Mucosa of descending colon (tissue), 3 donors: ENCODE results near the gene ATP1B3. TPM values are rescaled to one million over a fixed set of nuclear protein-coding genes. Genes with fewer than 3 reads are reported as not detected.
"Not testable (repeated sequence)": the region's sequence is repeated elsewhere in the genome, so short reads cannot be mapped to it uniquely, and the experiment has no call there.

Source experiments
- ATAC-seq: fragments of 200-7000 bp; cut with Tn5 transposase; one replicate; pipeline ENCODE4 v1.9.1; 2020; ENCODE audit warnings: mild to moderate bottlenecking, moderate library complexity
- DNase-seq, 3 donors: peaks; one replicate each; pipeline ENCODE4 v3.0.0-alpha.2; 2020
- H3K36me3 ChIP-seq: fragments of 200-600 bp; one replicate; pipeline ENCODE4 v1.8.0; 2021; ENCODE audit warnings: low read depth, mild to moderate bottlenecking
- H3K4me1 ChIP-seq: fragments of 200-600 bp; one replicate; pipeline ENCODE4 v1.8.0; 2021; ENCODE audit warnings: low read depth, mild to moderate bottlenecking
- H3K4me3 ChIP-seq: fragments of 200-600 bp; one replicate; pipeline ENCODE4 v1.8.0; 2021; ENCODE audit warnings: mild to moderate bottlenecking
- H3K9me3 ChIP-seq: fragments of 200-600 bp; one replicate; pipeline ENCODE4 v1.8.0; 2021; ENCODE audit warnings: mild to moderate bottlenecking
- CTCF ChIP-seq: fragments of 200-600 bp; IDR thresholded peaks from one replicate; pipeline ENCODE4 v1.8.0; 2022; ENCODE audit warnings: antibody characterized with exemption, mild to moderate bottlenecking
- intact Hi-C, 2 donors: fragments of 100-400 bp; cut with DNase I in 1 of 2; cut with micrococcal nuclease in 1 of 2; formaldehyde crosslinking; loops; one replicate each; pipeline versions ENCODE4 v1.11.0 to v1.11.1; 2022; cut with DNase I, micrococcal nuclease
- total RNA-seq, 3 donors: library from RNA; stranded (reverse); fragmentation: NEBNext Ultra II Directional in 2 of 3; extraction: Animal tissue kit (Norgen Biotek cat#: 25700) in 2 of 3; gene quantifications; one replicate each; pipeline versions ENCODE4 v1.2.1 to v1.2.4, GENCODE V29; 2021 to 2023
- donor health status: DM: no; HTN: no; CAD: no; lungs with moderate emphysema.
- donor health status: DM: no; HTN: no; CAD: no.
- donor health status: DM: no; HTN: yes; CAD: no.

Gene ATP1B3
- total RNA-seq, 3 donors from 2014 or later = 266 to 466 (median 330) TPM

- intact Hi-C loops = no loop called here
- peaks cover 4% of the 10 kb centered on the region for H3K4me1 ChIP-seq
- H3K4me3 ChIP-seq = no peak overlapping the region
- peak; percentile 84 for ATAC-seq
- no peaks in the 10 kb centered on the region for H3K9me3 ChIP-seq
- DNase-seq = peak in 2 of 3 donors; percentile 42 to 44
- H3K36me3 ChIP-seq = no peaks in the 10 kb centered on the region
- no peak for TF ChIP-seq CTCF
Observed at GRCh38 chr3:141845407-141846049, 30.9 kb upstream of the ATP1B3 start.

GRCh38 chr3:141846050-141846433 lies 30.4 kb upstream of the ATP1B3 start:
- intact Hi-C loops = no loop called here
- no peaks in the 10 kb centered on the region for H3K9me3 ChIP-seq
- ATAC-seq = peak; percentile 81
- H3K4me3 ChIP-seq = no peak overlapping the region
- no peaks in the 10 kb centered on the region for H3K36me3 ChIP-seq
- peaks cover 4% of the 10 kb centered on the region for H3K4me1 ChIP-seq
- TF ChIP-seq CTCF = no peak
- DNase-seq = peak in 1 of 3 donors; percentile 53

- H3K4me1 ChIP-seq, intact Hi-C loops, H3K9me3 ChIP-seq, H3K36me3 ChIP-seq, ATAC-seq, DNase-seq, H3K4me3 ChIP-seq: not testable (repeated sequence)
Observed at GRCh38 chr3:141848159-141848748, 28.2 kb upstream of the ATP1B3 start.

- no peak for ATAC-seq
- TF ChIP-seq CTCF = no peak
- H3K4me3 ChIP-seq = no peak overlapping the region
- intact Hi-C loops = no loop called here
- H3K4me1 ChIP-seq = peaks cover 15% of the 10 kb centered on the region
- H3K36me3 ChIP-seq = no peaks in the 10 kb centered on the region
- DNase-seq = no peak
- no peaks in the 10 kb centered on the region for H3K9me3 ChIP-seq
Observed at GRCh38 chr3:141849056-141849815, 27.2 kb upstream of the ATP1B3 start.

GRCh38 chr3:141851411-141851810 lies 25.0 kb upstream of the ATP1B3 start:
- peaks cover 10% of the 10 kb centered on the region for H3K4me1 ChIP-seq
- no peaks in the 10 kb centered on the region for H3K9me3 ChIP-seq
- DNase-seq = no peak
- no peak for TF ChIP-seq CTCF
- ATAC-seq = no peak
- no peaks in the 10 kb centered on the region for H3K36me3 ChIP-seq
- H3K4me3 ChIP-seq = no peak overlapping the region
- intact Hi-C loops = no loop called here

GRCh38 chr3:141853081-141853601 lies 23.3 kb upstream of the ATP1B3 start:
- DNase-seq (peak in 1 of 3 donors; percentile 32), ATAC-seq (peak; percentile 68)
- TF ChIP-seq CTCF = no peak
- intact Hi-C loops = no loop called here
- Histone ChIP-seq H3K9me3 (no peaks in the 10 kb centered on the region), H3K4me3 (no peak overlapping the region), H3K36me3 (no peaks in the 10 kb centered on the region), H3K4me1 (peaks cover 10% of the 10 kb centered on the region)
